GM21737 (cell line): ENCODE measurements around the gene KIAA1217.

Source experiments
- ATAC-seq: cut with Tn5 transposase; IDR thresholded peaks from one replicate; pipeline ENCODE4 v1.9.1; 2021; ENCODE audit warnings: mild to moderate bottlenecking, moderate library complexity; ENCODE audit not compliant: unreplicated experiment

The KIAA1217 gene

DNA sequence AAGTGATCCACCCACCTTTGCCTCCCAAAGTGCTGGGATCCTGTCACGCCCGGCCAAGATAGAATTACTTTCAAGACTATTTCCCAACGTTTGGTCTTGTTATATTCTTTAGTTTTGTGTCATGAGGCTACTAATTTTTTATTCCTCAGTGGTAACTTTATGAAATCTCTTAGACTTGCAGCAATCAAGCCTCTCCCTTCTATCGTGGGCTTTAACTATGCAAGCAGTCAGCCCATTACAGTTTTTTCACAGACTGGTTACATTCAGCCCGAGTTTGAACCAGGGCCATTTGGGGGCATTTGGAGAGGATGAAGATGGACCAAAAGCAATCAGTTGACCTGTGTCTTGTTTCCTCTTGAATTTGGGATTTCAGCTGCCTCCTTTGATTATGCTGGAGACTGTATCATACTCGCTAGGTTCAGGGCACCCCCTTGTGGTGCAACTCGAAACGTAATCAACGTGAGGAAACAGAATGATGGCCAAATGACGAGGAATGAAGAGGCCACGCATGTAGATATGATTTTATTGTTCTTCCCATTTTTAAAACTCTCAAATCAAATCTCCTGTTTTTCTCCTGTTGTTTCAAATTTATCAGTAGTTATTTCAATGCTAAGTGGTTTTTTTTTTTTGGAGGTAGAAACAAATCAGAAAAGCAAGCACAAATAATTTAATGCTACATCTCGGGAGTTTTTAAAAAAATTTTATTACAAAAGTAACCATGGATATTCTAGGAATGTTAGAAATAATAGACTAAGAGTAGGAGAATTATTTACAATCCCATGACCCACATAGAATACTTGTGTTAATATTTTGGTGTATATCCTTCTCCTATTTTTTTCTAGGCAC, 151.6 kb downstream of the KIAA1217 start:
- no peak for ATAC-seq

DNA sequence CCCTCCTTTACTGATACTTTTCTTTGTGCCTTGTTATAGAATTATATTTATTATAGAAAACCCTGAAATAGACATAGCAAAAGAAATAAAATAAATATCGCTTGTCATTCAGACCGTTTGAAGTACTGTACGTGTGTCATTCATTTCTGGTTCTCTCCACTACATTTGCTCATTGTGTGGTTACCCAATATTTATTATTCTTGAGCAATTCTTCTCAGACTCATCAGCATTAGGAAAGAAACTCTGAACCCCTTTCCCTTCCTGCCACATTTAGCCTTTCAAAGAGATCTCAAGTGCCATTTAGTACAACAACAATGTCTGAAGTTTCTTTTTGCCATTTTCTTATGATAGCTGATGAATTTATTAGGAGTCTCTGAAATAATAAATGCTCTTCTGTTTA, 154.1 kb downstream of the KIAA1217 start:
- ATAC-seq: no peak

- ATAC-seq: no peak
Observed at GRCh38 chr10:24367688-24368087, 158.8 kb downstream of the KIAA1217 start.

- ATAC-seq: no peak
Observed at GRCh38 chr10:24370877-24371276, 161.9 kb downstream of the KIAA1217 start.

GRCh38 chr10:24371396-24371795, 162.5 kb downstream of the KIAA1217 start:
- ATAC-seq: no peak

GRCh38 chr10:24374134-24374915, 165.4 kb downstream of the KIAA1217 start:
- no peak for ATAC-seq

GRCh38 chr10:24375510-24375909, 166.6 kb downstream of the KIAA1217 start:
- no peak for ATAC-seq

- no peak for ATAC-seq
Observed at GRCh38 chr10:24376731-24377130, 167.8 kb downstream of the KIAA1217 start.

- ATAC-seq: no peak
Observed at GRCh38 chr10:24378126-24378920, 169.4 kb downstream of the KIAA1217 start.

GRCh38 chr10:24381235-24382010, 172.5 kb downstream of the KIAA1217 start:
- no peak for ATAC-seq

DNA sequence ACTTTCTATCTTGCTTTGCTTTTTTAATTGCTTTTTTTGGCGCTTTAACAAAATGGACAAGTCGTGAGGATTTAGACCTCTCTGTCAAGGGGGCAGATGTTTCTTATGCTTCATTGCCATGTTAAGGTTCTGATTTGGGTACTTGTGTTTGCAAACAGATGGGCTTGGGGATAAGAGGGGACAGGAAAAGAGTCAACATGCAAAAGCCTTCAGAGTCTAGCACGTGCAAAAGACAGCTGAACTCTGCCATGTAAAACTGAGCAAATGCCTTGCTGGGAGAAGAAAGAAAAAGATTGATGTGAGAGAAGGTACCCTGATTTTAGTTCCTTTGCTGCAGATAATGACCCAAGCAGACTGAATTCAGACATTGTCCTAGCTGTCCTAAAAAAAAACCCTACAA, 173.1 kb downstream of the KIAA1217 start:
- no peak for ATAC-seq

DNA sequence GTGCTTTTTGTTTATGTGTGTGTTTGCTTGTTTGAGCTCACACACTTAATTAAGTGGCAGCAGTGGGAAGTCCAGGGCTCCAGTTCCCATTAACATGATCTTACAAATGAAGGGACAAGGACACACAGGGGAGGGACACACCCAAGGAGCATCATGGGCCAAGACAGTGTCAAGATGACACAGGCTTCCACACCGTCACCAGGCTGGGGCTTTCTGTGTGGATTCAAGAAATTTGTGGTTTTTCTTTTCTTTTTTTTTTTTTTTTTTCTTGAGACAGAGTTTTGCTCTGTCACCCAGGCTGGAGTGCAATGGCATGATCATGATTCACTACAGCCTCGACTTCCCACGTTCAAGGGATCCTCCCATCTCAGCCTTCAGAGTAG, 173.6 kb downstream of the KIAA1217 start:
- no peak for ATAC-seq

GRCh38 chr10:24382979-24383663, 174.2 kb downstream of the KIAA1217 start:
- peak; percentile 55 for ATAC-seq

GRCh38 chr10:24383681-24384106, 174.8 kb downstream of the KIAA1217 start:
- ATAC-seq: peak; percentile 90

- no peak for ATAC-seq
Observed at GRCh38 chr10:24384954-24385353, 176.0 kb downstream of the KIAA1217 start.

DNA sequence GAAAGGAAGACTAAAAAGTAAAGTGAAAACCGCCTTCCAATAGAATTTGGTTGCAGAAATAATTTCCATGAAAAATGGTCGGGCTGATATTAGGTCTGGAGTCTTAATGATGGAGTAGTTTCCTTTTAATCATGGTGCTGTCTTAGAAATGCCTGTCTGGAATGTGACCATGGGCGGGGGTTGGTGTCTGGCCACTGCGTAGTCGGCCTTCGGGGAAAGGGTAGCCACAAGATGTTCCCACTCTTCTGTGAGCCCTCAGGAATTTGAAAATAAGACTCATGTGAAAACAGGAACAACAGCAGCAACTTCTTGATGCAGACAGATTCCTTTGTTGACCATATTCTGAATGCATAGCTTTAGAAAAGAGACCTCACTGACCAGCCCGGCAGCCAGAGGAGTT, 176.8 kb downstream of the KIAA1217 start:
- ATAC-seq: no peak

- no peak for ATAC-seq
Observed at GRCh38 chr10:24390146-24390700, 181.3 kb downstream of the KIAA1217 start.

DNA sequence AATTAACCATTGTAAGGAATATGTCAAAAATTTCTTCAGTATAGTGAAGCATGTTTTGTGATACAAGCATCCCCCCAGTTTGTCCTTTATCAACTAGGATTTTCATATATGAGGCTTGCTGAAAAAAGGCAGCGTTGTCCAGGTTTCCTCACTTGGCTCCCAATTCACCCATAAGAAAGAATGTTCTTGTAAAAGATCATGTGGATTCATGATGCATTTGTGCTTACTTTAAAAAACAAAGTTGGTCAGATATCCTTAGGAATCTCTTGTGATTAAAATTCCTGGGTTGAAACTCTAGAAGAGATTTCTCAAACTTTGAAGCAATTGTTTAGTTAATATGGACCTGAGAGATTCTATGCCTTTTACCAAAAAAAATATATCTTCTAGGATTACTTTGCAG, 181.8 kb downstream of the KIAA1217 start:
- ATAC-seq: no peak

DNA sequence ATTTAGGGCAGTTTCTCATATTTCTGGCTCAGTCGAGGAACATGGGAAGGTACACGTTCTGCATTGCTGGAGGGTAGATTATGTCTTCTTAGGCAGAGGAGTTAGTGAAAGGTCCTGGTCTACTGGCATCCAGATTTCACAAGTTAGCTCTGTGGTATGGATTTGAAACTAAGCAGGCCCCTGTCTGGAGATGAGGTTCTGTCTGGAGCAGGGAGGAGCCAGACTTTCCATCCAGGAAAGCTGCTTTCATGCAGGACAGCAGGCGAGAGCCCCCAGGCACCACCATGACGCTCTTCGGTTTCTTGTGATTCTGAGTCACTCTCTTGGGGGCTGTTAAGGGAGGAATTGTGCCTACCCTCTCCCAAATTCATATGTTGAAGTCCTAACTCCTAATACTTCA, 184.3 kb downstream of the KIAA1217 start:
- no peak for ATAC-seq
